Measurements from ENCODE around the gene RAB40B. TPM values are rescaled to one million over a fixed set of nuclear protein-coding genes. Genes with fewer than 3 reads are reported as not detected.

The RAB40B gene
- polyA plus RNA-seq, 2 of the 4 experiments (the other 2 are of a cell fraction): 5.6 to 9.4 TPM

- no peak for TF ChIP-seq HOXA7 (CRISPR knock-in tag; IDR thresholded peaks at IDR 0.05)
- TF ChIP-seq MAFK (IDR thresholded peaks at IDR 0.05; ENCODE audit: partially characterized antibody): no peak
- no peak for TF ChIP-seq EP300 (IDR thresholded peaks at IDR 0.05)
- no peak for TF ChIP-seq ZSCAN20 (CRISPR knock-in tag; IDR thresholded peaks at IDR 0.05)
- no peak for TF ChIP-seq ATOH8 (CRISPR knock-in tag; IDR thresholded peaks at IDR 0.05; ENCODE audit: low read depth)
- TF ChIP-seq CHD2 (IDR thresholded peaks at IDR 0.05; ENCODE audit: low read length, partially characterized antibody): no peak
- no peak for TF ChIP-seq EHMT2 (IDR thresholded peaks at IDR 0.05; ENCODE audit: low read depth)
- TF ChIP-seq BHLHE40 (IDR thresholded peaks at IDR 0.05; ENCODE audit: low read depth, low read length): no peak
- no peak for TF ChIP-seq USF2 (IDR thresholded peaks at IDR 0.05)
- no peak for TF ChIP-seq HEYL (CRISPR knock-in tag; IDR thresholded peaks at IDR 0.05)
- no peak for TF ChIP-seq MYC (IDR thresholded peaks at IDR 0.05; ENCODE audit: borderline replicate concordance, low read length)
- no peak for TF ChIP-seq SREBF2 (IDR thresholded peaks at IDR 0.05)
- no peak for TF ChIP-seq TP53 (CRISPR knock-in tag; IDR thresholded peaks at IDR 0.05)
- TF ChIP-seq SMC3 (IDR thresholded peaks at IDR 0.05): no peak
- no peak for TF ChIP-seq EHF (CRISPR knock-in tag; IDR thresholded peaks at IDR 0.05)
- TF ChIP-seq KDM1A (IDR thresholded peaks at IDR 0.05; ENCODE audit: low read depth): no peak
- TF ChIP-seq BCL3 (IDR thresholded peaks at IDR 0.05): no peak
- TF ChIP-seq HOXB13 (CRISPR knock-in tag; IDR thresholded peaks at IDR 0.05; ENCODE audit: low read depth): no peak
- TF ChIP-seq E2F6 (IDR thresholded peaks at IDR 0.05; ENCODE audit: borderline replicate concordance, low read depth): no peak
- H3K4me3 ChIP-seq: no peak overlapping the region
- WGBS (ENCODE audit: missing lambda C conversion rate): 86% methylated on average over 18 of the region's 35 CpGs
- no peak overlapping the region for H3K4me2 ChIP-seq
- H3K27ac ChIP-seq: no peak overlapping the region
- CTCF ChIA-PET: interaction anchor here (1.2 to 2.2 kb wide), 4 partner anchors 44 to 63 kb away, joined by 3 to 15 read pairs (median 5); no protein-coding TSS in a partner anchor
- FAIRE-seq: no peak
- ATAC-seq: no peak
- H3K4me1 ChIP-seq: peaks cover 15% of the 10 kb centered on the region
- DNase-seq (ENCODE audit: low read depth in 1 of 2, low spot score in 1 of 2): no peak
- H3K9me3 ChIP-seq: no peaks in the 10 kb centered on the region
- POLR2A ChIA-PET: no interaction called here
These were observed 14.7 kb upstream of the RAB40B start for GRCh38 chr17:82713071-82713723.

- Histone ChIP-seq H3K27ac (no peak overlapping the region), H3K9me3 (no peaks in the 10 kb centered on the region), H3K4me2 (no peak overlapping the region), H3K4me1 (peaks cover 7% of the 10 kb centered on the region), H3K4me3 (no peak overlapping the region)
- ATAC-seq: no peak
- POLR2A ChIA-PET: no interaction called here
- no peak for FAIRE-seq
- peak; percentile 13; the same call in 1 of the 3 replicates for TF ChIP-seq CTCF (IDR thresholded peaks at IDR 0.05)
- TF ChIP-seq MAX (IDR thresholded peaks at IDR 0.05): peak; percentile 34; the same call in 1 of the 2 replicates
- TF ChIP-seq JUN (IDR thresholded peaks at IDR 0.05): no peak
- no peak for TF ChIP-seq FOSB (CRISPR knock-in tag; IDR thresholded peaks at IDR 0.05)
- CTCF ChIA-PET: interaction anchor here (0.9 to 2.2 kb wide), 7 partner anchors 14 to 66 kb away, joined by 3 to 15 read pairs (median 4); no protein-coding TSS in a partner anchor
- WGBS (ENCODE audit: missing lambda C conversion rate): 73% methylated on average over 28 of the region's 29 CpGs
- no peak for DNase-seq (ENCODE audit: low read depth in 1 of 2, low spot score in 1 of 2)
These were observed 12.2 kb upstream of the RAB40B start for GRCh38 chr17:82710499-82711232.
